GM21576 (cell line): ENCODE results near the gene GPR42.

Experiments
- ATAC-seq: cut with Tn5 transposase; IDR thresholded peaks from one replicate; pipeline ENCODE4 v1.9.1; 2021; ENCODE audit warnings: mild to moderate bottlenecking, moderate library complexity; ENCODE audit not compliant: unreplicated experiment

The GPR42 gene

GRCh38 chr19:35417713-35418534 lies 47.1 kb downstream of the GPR42 start:
- ATAC-seq: no peak

DNA sequence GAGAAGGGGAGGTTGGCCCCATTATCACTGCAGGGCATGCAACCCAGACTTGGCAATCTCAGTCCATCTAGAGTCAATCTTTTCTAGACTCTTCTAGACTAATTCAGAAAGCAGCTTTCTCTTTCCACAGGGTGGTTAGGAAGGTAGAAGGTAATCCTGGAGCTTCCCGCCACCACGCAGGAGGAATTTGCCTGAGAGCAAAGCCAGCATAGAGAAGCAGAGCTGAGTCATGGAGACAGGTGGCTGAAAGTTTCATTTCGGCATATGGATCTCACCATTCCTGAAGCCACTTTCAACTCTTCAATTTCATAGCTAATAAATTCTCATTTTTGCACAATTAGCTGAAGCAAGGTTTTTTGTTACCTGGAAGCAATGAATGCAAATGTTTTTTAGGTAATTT lies 48.2 kb downstream of the GPR42 start:
- ATAC-seq: no peak

GRCh38 chr19:35419805-35420204 lies 48.9 kb downstream of the GPR42 start:
- no peak for ATAC-seq

- no peak for ATAC-seq
Measured at GRCh38 chr19:35421362-35421761, 50.5 kb downstream of the GPR42 start.
